Measurements from ENCODE around the gene PGA3. TPM values are rescaled to one million over a fixed set of nuclear protein-coding genes. Genes with fewer than 3 reads are reported as not detected.

The PGA3 gene
- total RNA-seq, 2 donors from 2014 or later = 0.33 to 0.55 TPM

DNA sequence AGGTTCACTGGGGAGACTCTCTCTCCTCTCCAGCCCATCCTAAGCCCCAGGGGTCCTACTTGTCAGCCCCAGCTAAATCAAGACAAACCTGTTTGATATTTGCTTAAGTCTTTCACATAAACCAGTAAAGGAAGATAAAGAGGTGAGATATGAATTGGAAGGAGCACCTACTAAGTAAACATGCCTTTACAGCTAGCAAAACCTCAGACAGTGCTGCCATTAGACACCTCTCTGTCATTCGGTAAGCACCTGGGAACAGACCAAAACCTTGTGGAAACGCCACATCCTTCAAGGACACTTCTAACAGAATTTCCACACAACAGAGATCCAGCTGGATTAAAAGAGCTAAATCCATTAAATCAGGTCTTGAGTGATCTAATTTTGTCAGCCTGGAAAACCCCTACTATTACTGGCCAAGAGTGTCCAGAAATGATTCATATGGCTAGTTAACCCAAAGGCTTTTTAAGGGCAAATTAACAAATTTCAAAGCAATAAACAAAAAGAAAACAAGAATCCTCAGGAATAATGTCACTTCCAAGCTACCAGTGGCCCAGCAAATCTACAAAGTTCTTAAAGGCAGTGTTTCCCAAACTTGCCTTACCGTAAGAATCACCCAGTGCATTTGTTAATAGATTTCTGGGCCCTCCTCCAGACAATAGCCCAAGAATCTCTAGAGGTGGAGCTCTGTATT is 44.5 kb upstream of the PGA3 start:
- Histone ChIP-seq H3K27ac (peak overlapping the region; percentile 44 to 70), H3K4me3 (no peak overlapping the region), H3K4me1 (peaks cover 0 to 35% of the 10 kb centered on the region in 2 donors), H3K27me3 (no peaks in the 10 kb centered on the region), H3K9me3 (peaks cover 0 to 14% of the 10 kb centered on the region in 2 donors), H3K36me3 (peaks cover 4% of the 10 kb centered on the region)
- TF ChIP-seq, protein P1, sequence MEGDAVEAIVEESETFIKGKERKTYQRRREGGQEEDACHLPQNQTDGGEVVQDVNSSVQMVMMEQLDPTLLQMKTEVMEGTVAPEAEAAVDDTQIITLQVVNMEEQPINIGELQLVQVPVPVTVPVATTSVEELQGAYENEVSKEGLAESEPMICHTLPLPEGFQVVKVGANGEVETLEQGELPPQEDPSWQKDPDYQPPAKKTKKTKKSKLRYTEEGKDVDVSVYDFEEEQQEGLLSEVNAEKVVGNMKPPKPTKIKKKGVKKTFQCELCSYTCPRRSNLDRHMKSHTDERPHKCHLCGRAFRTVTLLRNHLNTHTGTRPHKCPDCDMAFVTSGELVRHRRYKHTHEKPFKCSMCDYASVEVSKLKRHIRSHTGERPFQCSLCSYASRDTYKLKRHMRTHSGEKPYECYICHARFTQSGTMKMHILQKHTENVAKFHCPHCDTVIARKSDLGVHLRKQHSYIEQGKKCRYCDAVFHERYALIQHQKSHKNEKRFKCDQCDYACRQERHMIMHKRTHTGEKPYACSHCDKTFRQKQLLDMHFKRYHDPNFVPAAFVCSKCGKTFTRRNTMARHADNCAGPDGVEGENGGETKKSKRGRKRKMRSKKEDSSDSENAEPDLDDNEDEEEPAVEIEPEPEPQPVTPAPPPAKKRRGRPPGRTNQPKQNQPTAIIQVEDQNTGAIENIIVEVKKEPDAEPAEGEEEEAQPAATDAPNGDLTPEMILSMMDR (IDR thresholded peaks at IDR 0.05) = no peak
- no peak for DNase-seq (ENCODE audit: low spot score)

GRCh38 chr11:61160487-61161189 is 42.7 kb upstream of the PGA3 start:
- peaks cover 0 to 33% of the 10 kb centered on the region in 2 donors for H3K4me1 ChIP-seq
- TF ChIP-seq, protein P1 (IDR thresholded peaks at IDR 0.05) = no peak
- H3K27ac ChIP-seq = peak overlapping the region; percentile 96 to 97
- H3K4me3 ChIP-seq = peak overlapping the region; percentile 55 to 86
- H3K9me3 ChIP-seq = peaks cover 0 to under 1% of the 10 kb centered on the region in 2 donors
- H3K36me3 ChIP-seq = peaks cover 4% of the 10 kb centered on the region
- H3K27me3 ChIP-seq = no peaks in the 10 kb centered on the region
- no peak for DNase-seq (ENCODE audit: low spot score)

DNA sequence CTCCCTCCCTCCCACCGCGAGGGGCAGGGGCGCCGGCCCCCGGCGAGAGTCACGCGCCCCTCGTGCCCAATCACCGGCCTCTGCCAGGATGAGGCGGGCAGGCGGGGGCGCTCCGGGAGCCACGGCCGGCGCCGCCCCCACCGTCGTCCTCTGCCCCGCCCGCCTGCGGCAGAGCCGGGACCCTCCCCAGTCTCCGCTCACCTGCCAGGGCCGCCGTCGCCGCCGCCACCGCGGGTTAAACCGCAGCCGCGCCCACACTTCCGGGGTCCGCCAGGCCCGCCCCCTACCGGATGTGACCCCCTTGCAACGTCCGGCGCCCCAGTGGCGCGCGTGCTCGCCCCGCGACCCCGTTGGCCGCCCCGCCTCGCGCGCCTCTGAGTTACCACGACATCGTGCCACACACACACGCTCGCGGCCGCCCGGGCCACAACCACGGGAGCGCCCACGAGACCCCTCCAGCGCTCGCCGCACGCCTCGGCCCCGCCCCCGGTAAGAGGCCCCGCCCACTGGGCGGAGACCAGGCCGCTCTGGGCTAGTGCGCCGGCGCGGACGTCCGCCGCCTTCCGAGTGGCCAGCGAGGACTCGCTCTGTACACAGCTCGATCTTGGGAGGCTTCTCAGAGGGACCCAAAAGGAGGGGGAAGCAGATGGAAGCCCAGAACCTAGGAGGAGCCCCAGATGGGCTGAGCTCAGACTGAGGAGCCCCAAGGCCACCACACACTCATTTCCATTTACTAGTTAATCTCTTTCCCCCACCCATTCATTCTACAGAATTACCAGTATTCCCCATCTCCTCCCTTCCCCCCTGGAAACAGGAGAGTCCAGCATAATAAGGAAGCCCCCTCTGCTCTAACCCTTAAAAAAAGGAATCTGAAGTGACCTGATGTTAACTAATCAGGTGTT is 41.9 kb upstream of the PGA3 start, which contains the start of gene VPS37C:
TSS of gene VPS37C (minus strand) at position 237 of the 902 bp plus-strand sequence. CDS start 22,597 bp downstream, outside the sequence.
- H3K36me3 ChIP-seq = peaks cover 4% of the 10 kb centered on the region
- peaks cover 0 to 33% of the 10 kb centered on the region in 2 donors for H3K4me1 ChIP-seq
- peak within 1 kb of the TSS; percentile 96 to 97 for H3K27ac ChIP-seq
- TF ChIP-seq, protein P1 (IDR thresholded peaks at IDR 0.05) = peak; percentile 19 to 42
- H3K27me3 ChIP-seq = no peaks in the 10 kb centered on the region
- H3K9me3 ChIP-seq = no peaks in the 10 kb centered on the region
- DNase-seq (ENCODE audit: low spot score) = peak; percentile 89
- peak within 1 kb of the TSS; percentile 55 to 86 for H3K4me3 ChIP-seq

DNA sequence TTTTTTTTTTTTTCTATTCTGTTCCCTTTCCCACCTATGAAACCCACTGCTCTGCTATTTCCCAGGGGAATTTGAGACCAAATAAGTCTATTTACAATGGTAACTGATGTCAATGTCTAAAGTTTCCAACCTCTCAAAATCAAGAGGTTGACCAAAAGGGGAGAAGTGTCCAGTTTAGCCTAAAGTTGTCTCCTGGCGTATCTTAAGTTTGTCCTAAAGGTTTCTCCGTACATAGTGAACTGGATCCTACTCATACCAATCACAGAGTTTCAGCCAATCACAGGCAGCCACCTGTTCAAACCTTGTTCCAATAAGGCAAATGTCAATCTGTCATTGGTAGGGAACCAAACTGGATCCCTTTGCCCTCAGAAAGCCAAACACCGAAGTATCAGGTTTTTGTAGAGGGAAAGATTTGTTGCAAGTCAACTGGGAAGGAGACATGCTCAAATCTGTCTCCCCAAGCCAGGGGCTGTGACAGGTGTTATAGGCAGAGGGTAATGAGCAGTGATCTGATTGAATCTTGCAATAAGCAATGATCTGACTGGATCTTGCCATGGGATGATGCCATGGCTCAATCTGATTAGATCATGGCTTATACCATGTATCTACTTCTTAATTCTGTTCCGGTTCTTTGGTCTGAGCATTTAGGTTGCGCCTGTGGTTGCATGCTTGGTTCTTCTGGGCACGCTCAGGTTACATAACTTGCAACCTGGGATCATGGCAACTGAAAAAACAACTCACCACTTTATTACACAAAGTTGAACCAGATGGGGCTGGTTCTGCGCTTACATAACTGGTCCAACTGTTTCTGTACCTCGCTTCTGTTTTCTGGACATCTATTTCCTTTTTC is 41.0 kb upstream of the PGA3 start:
- peaks cover 4% of the 10 kb centered on the region for H3K36me3 ChIP-seq
- peak overlapping the region; percentile 96 to 97 for H3K27ac ChIP-seq
- H3K4me3 ChIP-seq = peak overlapping the region; percentile 55 to 86
- no peak for DNase-seq (ENCODE audit: low spot score)
- no peaks in the 10 kb centered on the region for H3K27me3 ChIP-seq
- TF ChIP-seq, protein P1 (IDR thresholded peaks at IDR 0.05) = no peak
- peaks cover 0 to 33% of the 10 kb centered on the region in 2 donors for H3K4me1 ChIP-seq
- no peaks in the 10 kb centered on the region for H3K9me3 ChIP-seq

DNA sequence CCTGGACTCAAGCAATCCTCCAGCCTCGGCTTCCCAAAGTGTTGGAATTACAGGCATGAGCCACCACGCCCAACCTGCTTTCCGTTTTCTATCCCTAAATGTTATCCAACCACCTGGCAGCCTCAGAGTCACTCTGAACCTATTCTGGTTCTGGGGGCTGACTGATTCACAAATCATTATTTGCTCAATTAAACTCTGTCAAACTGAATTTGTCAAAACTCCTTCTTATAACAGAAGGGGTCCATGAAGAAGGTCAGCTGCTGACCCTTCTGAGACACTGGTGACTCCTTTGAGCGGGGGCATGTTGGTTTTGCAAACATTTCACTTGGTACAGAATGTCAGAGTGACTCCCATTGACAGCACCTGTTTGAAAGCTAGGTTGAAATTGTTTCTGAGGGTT is 40.3 kb upstream of the PGA3 start:
- H3K27me3 ChIP-seq = no peaks in the 10 kb centered on the region
- no peaks in the 10 kb centered on the region for H3K9me3 ChIP-seq
- no peak overlapping the region for H3K4me3 ChIP-seq
- peaks cover 0 to 33% of the 10 kb centered on the region in 2 donors for H3K4me1 ChIP-seq
- no peak overlapping the region for H3K27ac ChIP-seq
- TF ChIP-seq, protein P1 (IDR thresholded peaks at IDR 0.05) = no peak
- peaks cover under 1% of the 10 kb centered on the region for H3K36me3 ChIP-seq
- DNase-seq (ENCODE audit: low spot score) = no peak
